Vagina (tissue), 2 donors: ENCODE measurements around the gene SPINT1.

ENCODE experiments used
- CTCF ChIP-seq, 3 experiments: fragments of 450-650 bp in 2 of 3; fragments of 200-600 bp in 1 of 3; sonication (generic) in 1 of 3; IDR thresholded peaks; one replicate each; pipeline ENCODE4 v1.5.1; 2017 to 2019; ENCODE audit warnings: antibody characterized with exemption in 3 of 3, mild to moderate bottlenecking in 2 of 3, moderate library complexity in 2 of 3
- POLR2A ChIP-seq, 2 donors: fragments of 450-650 bp; IDR thresholded peaks; one replicate each; pipeline ENCODE4 v1.6.1; 2017; ENCODE audit warnings: antibody characterized with exemption in 2 of 2, mild to moderate bottlenecking in 2 of 2, moderate library complexity in 2 of 2

GRCh38 chr15:40823572-40824343 is 20.1 kb upstream of the SPINT1 start:
- TF ChIP-seq POLR2A (IDR thresholded peaks at IDR 0.05) (no peak), CTCF (IDR thresholded peaks at IDR 0.05) (no peak)
